ENCODE data around the gene INO80C.
A peak's percentile ranks its signal among the peaks of the same experiment; 100 is the strongest.

INO80C gene

GRCh38 chr18:35501369-35501768 lies 3.6 kb upstream of the INO80C start:
- Histone ChIP-seq H2AFZ (no peak overlapping the region), H3K79me2 (peaks cover 8% of the 10 kb centered on the region), H3K4me2 (ENCODE audit: low read length) (no peak overlapping the region), H3K36me3 (ENCODE audit: control insufficient read depth, insufficient read depth, low read length) (no peaks in the 10 kb centered on the region), H3K9me3 (ENCODE audit: control insufficient read depth, low read length) (no peaks in the 10 kb centered on the region), H3K9ac (no peak overlapping the region), H3K27ac (no peak overlapping the region), H3K27me3 (ENCODE audit: control insufficient read depth, insufficient read depth, low read length) (no peaks in the 10 kb centered on the region), H3K4me1 (peaks cover 5% of the 10 kb centered on the region), H3K4me3 (ENCODE audit: low read depth, low read length) (no peak overlapping the region)
- TF ChIP-seq CTCF (IDR thresholded peaks at IDR 0.05): no peak

GRCh38 chr18:35500113-35500512 lies 2.4 kb upstream of the INO80C start:
- Histone ChIP-seq H3K36me3 (ENCODE audit: control insufficient read depth, insufficient read depth, low read length) (no peaks in the 10 kb centered on the region), H3K27ac (no peak overlapping the region), H3K4me3 (ENCODE audit: low read depth, low read length) (no peak overlapping the region), H3K9me3 (ENCODE audit: control insufficient read depth, low read length) (no peaks in the 10 kb centered on the region), H3K4me1 (peaks cover 7% of the 10 kb centered on the region), H3K9ac (no peak overlapping the region), H3K27me3 (ENCODE audit: control insufficient read depth, insufficient read depth, low read length) (no peaks in the 10 kb centered on the region), H3K79me2 (peaks cover 11% of the 10 kb centered on the region), H2AFZ (no peak overlapping the region), H3K4me2 (ENCODE audit: low read length) (no peak overlapping the region)
- no peak for TF ChIP-seq CTCF (IDR thresholded peaks at IDR 0.05)

- peak overlapping the region; percentile 95 for H2AFZ ChIP-seq
- no peaks in the 10 kb centered on the region for H3K9me3 ChIP-seq (ENCODE audit: control insufficient read depth, low read length)
- no peak for TF ChIP-seq CTCF (IDR thresholded peaks at IDR 0.05)
- peak overlapping the region; percentile 90 for H3K4me2 ChIP-seq (ENCODE audit: low read length)
- no peak overlapping the region for H3K9ac ChIP-seq
- H3K79me2 ChIP-seq: peaks cover 13% of the 10 kb centered on the region
- peak overlapping the region; percentile 84 for H3K4me3 ChIP-seq (ENCODE audit: low read depth, low read length)
- H3K4me1 ChIP-seq: peaks cover 7% of the 10 kb centered on the region
- peak overlapping the region; percentile 94 for H3K27ac ChIP-seq
- H3K36me3 ChIP-seq (ENCODE audit: control insufficient read depth, insufficient read depth, low read length): no peaks in the 10 kb centered on the region
- no peaks in the 10 kb centered on the region for H3K27me3 ChIP-seq (ENCODE audit: control insufficient read depth, insufficient read depth, low read length)
Measured at GRCh38 chr18:35497027-35497369, 762 bp downstream of the INO80C start.

GRCh38 chr18:35495536-35496314 lies 2.0 kb downstream of the INO80C start:
- peaks cover 13% of the 10 kb centered on the region for H3K79me2 ChIP-seq
- TF ChIP-seq CTCF (IDR thresholded peaks at IDR 0.05): no peak
- no peak overlapping the region for H3K9ac ChIP-seq
- no peak overlapping the region for H2AFZ ChIP-seq
- H3K9me3 ChIP-seq (ENCODE audit: control insufficient read depth, low read length): no peaks in the 10 kb centered on the region
- no peaks in the 10 kb centered on the region for H3K27me3 ChIP-seq (ENCODE audit: control insufficient read depth, insufficient read depth, low read length)
- peaks cover 7% of the 10 kb centered on the region for H3K4me1 ChIP-seq
- H3K27ac ChIP-seq: no peak overlapping the region
- H3K36me3 ChIP-seq (ENCODE audit: control insufficient read depth, insufficient read depth, low read length): no peaks in the 10 kb centered on the region
- no peak overlapping the region for H3K4me3 ChIP-seq (ENCODE audit: low read depth, low read length)
- no peak overlapping the region for H3K4me2 ChIP-seq (ENCODE audit: low read length)

All from parathyroid adenoma (tissue), 2 donors.